ENCODE results near the gene CCDC102A. TPM values are rescaled to one million over a fixed set of nuclear protein-coding genes. Genes with fewer than 3 reads are reported as not detected.

The CCDC102A gene
- total and polyA plus RNA-seq, 9 of the 15 experiments (the other 6 are each of a cell fraction or from before 2014, with no cell fraction given): 0.03 to 4.9 (median 1.4) TPM

- Histone ChIP-seq H3K79me2 (ENCODE audit: control insufficient read depth, insufficient read depth, low read length) (no peaks in the 10 kb centered on the region), H3K9me1 (ENCODE audit: control insufficient read depth, insufficient read depth, low read length) (peaks cover 2% of the 10 kb centered on the region), H3K4me1 (replicated peaks in 1 of 2; ENCODE audit: control insufficient read depth in 2 of 2, insufficient read depth in 2 of 2, low read length in 2 of 2) (peaks cover 0 to 14% of the 10 kb centered on the region in 2 experiments; a peak in 1 of 5 replicates), H3K9me3 (replicated peaks; ENCODE audit: control insufficient read depth, insufficient read depth, low read depth, low read length) (no peaks in the 10 kb centered on the region), H3K27ac (ENCODE audit: extremely low read depth, low read depth, low read length) (no peak overlapping the region), H3K27me3 (ENCODE audit: control insufficient read depth in 2 of 2, insufficient read depth in 2 of 2, low read length in 2 of 2) (no peaks in the 10 kb centered on the region), H3K4me3 (no peak overlapping the region), H3K4me2 (ENCODE audit: insufficient read depth, low read length) (no peak overlapping the region), H4K20me1 (replicated peaks; ENCODE audit: control insufficient read depth, insufficient read depth, low read length) (no peaks in the 10 kb centered on the region), H2AFZ (ENCODE audit: low read depth, low read length) (no peak overlapping the region), H3K36me3 (ENCODE audit: control insufficient read depth, insufficient read depth, low read length) (no peaks in the 10 kb centered on the region), H3K9ac (ENCODE audit: insufficient read depth in 1 of 2, low read depth in 2 of 2, low read length in 2 of 2) (no peak overlapping the region)
- DNase-seq (ENCODE audit: extremely low read depth in 1 of 4, low spot score in 3 of 4): peak; percentile 82 to 85 (median 83)
- in situ Hi-C loops (cut with MboI) (loop anchor here (5.0 kb wide), 3 partner anchors 43 to 218 kb away; no protein-coding TSS in a partner anchor), intact Hi-C loops (cut with micrococcal nuclease) (loop anchor here (1.0 to 10.0 kb wide), 4 partner anchors 44 to 435 kb away; no protein-coding TSS in a partner anchor)
- no TSS peak for BruUV-seq (replicated peaks)
- CTCF ChIA-PET (ENCODE audit: low intra/inter-chr PET ratio): interaction anchor here (0.6 to 3.3 kb wide), 6 partner anchors 44 to 219 kb away, joined by 3 to 44 read pairs (median 12); partner anchors contain the start of gene POLR2C
- POLR2A ChIA-PET: interaction anchor here (0.6 to 1.1 kb wide), 4 partner anchors 9 to 176 kb away, joined by 3 to 7 read pairs (median 4); no protein-coding TSS in a partner anchor
- FAIRE-seq: peak; percentile 98
- peak; percentile 98 for ATAC-seq
- 26% methylated on average over 10 of the region's 10 CpGs for WGBS (ENCODE audit: insufficient coverage, low coverage, missing lambda C conversion rate)
- peak; percentile 90 for TF ChIP-seq DEAF1 (CRISPR knock-in tag; IDR thresholded peaks at IDR 0.05)
- peak; percentile 66 for TF ChIP-seq STAG1 (CRISPR knock-in tag; IDR thresholded peaks at IDR 0.05; ENCODE audit: borderline replicate concordance)
- no peak for TF ChIP-seq ZNF512 (tag; IDR thresholded peaks at IDR 0.05)
- TF ChIP-seq BCOR (IDR thresholded peaks at IDR 0.05): 0 out of 2 replicates have a peak, but pooled peaks have one; percentile 7
- no peak for TF ChIP-seq ARID1B (IDR thresholded peaks at IDR 0.05)
- peak; percentile 31 for TF ChIP-seq RBM25 (IDR thresholded peaks at IDR 0.05; ENCODE audit: low read depth, low read length, severe bottlenecking)
- peak in 2 of 3 experiments; percentile 68 to 74 for TF ChIP-seq YY1 (IDR thresholded peaks at IDR 0.05; ENCODE audit: borderline replicate concordance in 1 of 3, control insufficient read depth in 1 of 3, extremely low read depth in 1 of 3, insufficient read depth in 3 of 3, insufficient read length in 1 of 3, insufficient replicate concordance in 2 of 3, low read depth in 1 of 3, low read length in 2 of 3)
- 0 out of 3 replicates have a peak, but pooled peaks of 1 of the 2 experiments have one; percentile 21 for TF ChIP-seq CBX3 (IDR thresholded peaks at IDR 0.05; ENCODE audit: borderline replicate concordance in 1 of 2, low read length in 2 of 2)
- peak; percentile 83 for TF ChIP-seq TFAP4 (CRISPR knock-in tag; IDR thresholded peaks at IDR 0.05; ENCODE audit: borderline replicate concordance)
- peak; percentile 96 to 98 (median 96) for TF ChIP-seq CTCF (IDR thresholded peaks at IDR 0.05 in 2 of 3, conservative IDR thresholded peaks at IDR 0.05 in 1 of 3; ENCODE audit: insufficient read depth in 2 of 3, low read depth in 1 of 3, low read length in 3 of 3)
Measured at GRCh38 chr16:57519796-57520360, 16.5 kb downstream of the CCDC102A start.

All from K562 (cell line).